Raji (cell line): ENCODE measurements around the gene SYT1.

Source experiments
- POLR2A ChIP-seq: IDR thresholded peaks from 2 replicates; pipeline ENCODE4 v1.6.1; 2011; ENCODE audit warnings: low read depth, low read length, control low read depth; ENCODE audit not compliant: insufficient read depth

Gene SYT1

GRCh38 chr12:79333144-79333543, 468.6 kb downstream of the SYT1 start:
- TF ChIP-seq POLR2A, result no peak

DNA sequence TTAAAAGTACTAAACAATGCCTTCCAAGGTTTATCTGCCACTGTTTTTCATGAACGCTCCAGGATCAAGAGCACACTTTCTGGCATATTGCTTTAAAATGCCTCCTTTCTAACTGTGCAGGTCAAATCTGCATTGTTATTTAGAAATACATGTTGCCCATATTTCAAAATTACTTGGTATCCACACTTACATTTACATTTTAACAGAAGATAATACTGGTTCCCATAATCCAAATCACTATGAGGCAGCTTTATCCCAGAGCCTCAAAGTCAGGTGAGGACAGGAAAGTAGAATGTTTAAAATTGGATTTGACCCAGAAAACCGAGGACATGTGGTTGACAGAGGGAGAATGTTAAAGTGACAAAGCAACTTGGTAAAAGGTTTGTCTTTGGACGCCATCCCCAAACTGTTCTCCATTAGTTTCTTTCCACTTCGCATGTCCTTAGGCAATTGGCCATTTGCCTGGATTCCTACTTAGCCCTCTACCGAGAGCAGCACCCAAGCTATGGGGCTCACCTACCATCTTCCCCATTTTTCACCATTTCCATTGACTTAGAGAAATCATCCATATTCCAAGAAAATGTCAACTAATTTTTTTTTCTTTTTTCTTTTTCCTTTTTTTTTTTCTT, 473.2 kb downstream of the SYT1 start:
- TF ChIP-seq POLR2A, result no peak

- TF ChIP-seq POLR2A, result no peak
Measured at GRCh38 chr12:79344855-79345847, 480.6 kb downstream of the SYT1 start.

DNA sequence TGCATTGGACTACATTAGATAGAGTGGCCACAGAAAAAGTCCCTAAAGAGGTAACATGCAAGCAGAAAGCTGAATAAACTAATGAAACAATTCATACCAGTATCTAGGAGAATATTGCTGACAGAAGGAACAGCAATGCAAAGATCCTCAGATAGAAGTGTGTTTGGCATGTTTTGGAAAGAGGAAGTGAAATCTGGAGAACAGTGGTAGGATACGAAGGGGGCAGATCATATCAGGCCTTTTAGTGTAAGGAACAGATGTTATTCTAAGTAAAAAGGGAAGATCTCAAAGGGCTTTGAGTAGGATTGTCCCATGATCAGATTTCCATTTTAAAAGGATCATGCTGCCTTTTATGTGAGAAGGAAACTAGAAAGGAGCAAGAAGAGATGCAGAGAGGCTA, 483.3 kb downstream of the SYT1 start:
- no peak for TF ChIP-seq POLR2A

DNA sequence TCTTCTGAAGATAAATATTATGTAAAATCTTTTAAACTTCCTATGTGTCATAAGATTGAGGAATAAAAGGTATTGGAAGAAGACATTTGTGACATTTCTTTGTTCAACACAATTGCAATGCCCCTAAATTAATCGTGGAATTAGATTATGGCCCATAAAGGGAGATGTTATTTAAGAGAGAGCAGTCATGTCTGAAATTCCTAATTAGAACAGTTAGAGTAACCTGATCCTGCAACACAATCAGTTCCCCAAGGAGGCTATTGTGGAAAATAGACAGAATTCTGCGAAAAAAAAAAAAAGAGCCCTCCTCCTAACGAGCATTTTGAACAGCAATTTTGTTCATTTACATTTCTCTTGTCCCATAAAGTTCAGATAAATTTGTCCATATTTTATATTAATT, 486.7 kb downstream of the SYT1 start:
- TF ChIP-seq POLR2A, result no peak

GRCh38 chr12:79356216-79356615, 491.6 kb downstream of the SYT1 start:
- TF ChIP-seq POLR2A, result no peak

- TF ChIP-seq POLR2A, result no peak
Measured at GRCh38 chr12:79357048-79357447, 492.5 kb downstream of the SYT1 start.

- no peak for TF ChIP-seq POLR2A
Measured at GRCh38 chr12:79358716-79359300, 494.2 kb downstream of the SYT1 start.

DNA sequence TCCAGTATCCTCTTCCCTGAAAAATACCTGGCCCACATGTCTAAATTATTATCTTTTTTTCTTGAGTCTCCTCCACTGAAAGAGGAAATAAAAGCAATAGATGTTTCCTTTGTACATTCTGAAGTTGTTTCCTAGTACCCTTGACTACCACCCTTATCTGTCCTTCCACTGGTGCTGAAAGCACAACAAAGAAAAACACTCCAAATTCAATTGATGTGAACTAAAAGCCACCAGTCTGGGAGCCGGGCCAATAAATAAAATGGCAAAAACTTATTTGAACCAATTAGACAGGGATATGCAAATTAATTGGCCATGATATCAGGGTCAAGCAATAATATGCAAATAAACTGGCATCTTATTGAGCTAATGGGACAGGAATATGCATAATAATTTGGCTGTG, 495.7 kb downstream of the SYT1 start:
- no peak for TF ChIP-seq POLR2A

GRCh38 chr12:79360936-79361335, 496.4 kb downstream of the SYT1 start:
- TF ChIP-seq POLR2A, result no peak

DNA sequence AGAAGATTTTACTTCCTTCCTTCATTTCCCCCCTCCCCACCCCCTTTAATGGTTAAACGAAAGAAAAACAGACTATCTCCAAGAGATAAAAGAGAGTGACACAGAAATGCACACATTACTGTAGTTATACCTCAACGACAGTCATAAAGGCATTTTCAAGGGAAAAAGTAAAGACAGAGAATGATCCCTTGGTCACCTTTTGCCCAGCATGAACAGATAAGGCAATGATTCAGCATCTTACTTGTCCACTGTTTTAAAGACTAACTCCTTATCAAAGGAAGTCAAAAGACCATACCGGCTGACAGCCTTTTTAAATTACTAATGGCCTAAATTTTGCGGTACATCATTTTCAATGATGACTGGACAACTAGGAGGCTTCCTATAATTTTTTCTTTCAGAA, 499.6 kb downstream of the SYT1 start:
- no peak for TF ChIP-seq POLR2A

DNA sequence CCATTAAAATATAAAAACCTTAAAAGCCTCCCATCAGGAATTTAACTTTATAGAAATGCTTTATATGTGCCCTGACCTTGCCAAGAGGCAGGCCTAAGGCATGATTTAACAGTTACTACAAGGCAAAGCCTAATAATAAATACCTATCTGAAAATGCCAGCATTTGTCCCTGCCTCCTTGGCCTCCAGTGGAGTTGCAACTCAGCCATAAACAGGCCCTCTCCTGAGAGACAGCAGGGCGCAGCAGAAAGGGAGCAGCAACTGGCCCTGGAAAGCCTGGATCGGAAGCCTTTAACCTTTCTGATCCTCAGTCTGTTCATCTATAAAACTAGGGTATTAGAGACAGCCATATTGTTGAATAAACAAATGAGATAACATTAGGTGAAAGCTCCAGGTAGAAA, 501.8 kb downstream of the SYT1 start:
- no peak for TF ChIP-seq POLR2A

GRCh38 chr12:79367032-79367589, 502.5 kb downstream of the SYT1 start:
- no peak for TF ChIP-seq POLR2A

DNA sequence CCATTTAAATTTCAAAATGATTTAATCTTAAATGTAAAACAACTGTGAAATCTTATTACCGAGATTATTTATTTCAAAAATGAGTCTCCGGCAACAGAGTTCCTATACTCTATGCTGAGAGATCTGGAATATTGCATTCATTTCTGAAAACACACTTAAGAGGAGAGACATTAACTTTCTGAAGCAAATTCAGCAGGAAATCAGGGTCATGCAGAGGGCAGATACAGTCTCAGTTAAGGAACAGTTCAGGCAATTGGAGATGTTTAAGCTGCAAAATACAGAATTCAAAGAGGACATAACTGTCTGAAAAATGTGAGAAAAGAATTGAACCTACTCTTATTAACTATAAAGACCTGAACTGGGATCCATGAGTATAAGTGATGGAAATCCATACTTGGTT, 505.4 kb downstream of the SYT1 start:
- no peak for TF ChIP-seq POLR2A

GRCh38 chr12:79371226-79371625, 506.7 kb downstream of the SYT1 start:
- no peak for TF ChIP-seq POLR2A
